ENCODE measurements around the gene CHAF1A.

CHAF1A gene

GRCh38 chr19:4432918-4433506 lies 30.6 kb downstream of the CHAF1A start:
- no peak for DNase-seq (ENCODE audit: extremely low read depth in 1 of 2, low read depth in 1 of 2)

GRCh38 chr19:4434391-4434790 lies 32.0 kb downstream of the CHAF1A start:
- DNase-seq (ENCODE audit: extremely low read depth in 1 of 2, low read depth in 1 of 2) = no peak

DNA sequence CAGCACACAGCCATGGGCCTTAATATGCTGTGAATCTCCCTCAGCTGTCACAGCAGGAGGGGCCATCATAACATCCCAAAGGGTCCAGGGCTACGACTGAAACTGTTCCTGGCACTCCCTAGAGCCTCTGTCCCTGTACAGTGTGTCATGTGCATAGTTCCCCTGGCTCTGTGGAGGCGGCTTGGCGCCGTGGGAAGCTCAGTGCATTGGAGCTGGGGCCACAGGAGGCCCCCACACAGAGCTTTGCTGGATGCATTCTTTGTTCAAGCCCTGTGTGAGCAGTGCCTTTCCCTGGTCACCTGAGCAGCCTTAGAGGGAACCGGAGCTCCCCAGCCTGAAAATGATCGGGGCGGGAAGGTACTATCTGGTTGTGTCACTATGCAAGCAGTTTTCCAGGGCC lies 33.8 kb downstream of the CHAF1A start:
- DNase-seq (ENCODE audit: extremely low read depth in 1 of 2, low read depth in 1 of 2) = no peak

GRCh38 chr19:4437103-4437502 lies 34.7 kb downstream of the CHAF1A start:
- no peak for DNase-seq (ENCODE audit: extremely low read depth in 1 of 2, low read depth in 1 of 2)

DNA sequence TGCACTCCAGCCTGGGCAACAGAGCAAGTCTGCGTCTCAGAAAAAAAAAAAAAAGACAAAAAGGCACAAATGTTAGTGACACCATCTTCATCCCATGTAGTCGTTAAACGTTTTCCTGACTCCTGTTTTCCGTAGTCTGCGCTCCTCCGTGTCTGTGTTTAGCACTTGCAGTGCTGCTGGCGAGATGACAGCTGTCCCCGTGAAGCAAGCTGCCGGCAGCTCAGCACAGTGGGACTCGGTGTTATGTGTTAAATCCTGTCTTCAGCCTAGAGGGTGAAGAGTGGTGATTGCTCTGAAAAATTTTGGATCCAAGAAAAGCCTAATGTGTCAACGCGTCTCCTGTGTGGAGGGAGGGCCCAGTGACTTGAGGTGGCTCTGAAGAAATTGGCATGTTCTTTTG lies 36.8 kb downstream of the CHAF1A start:
- DNase-seq (ENCODE audit: extremely low read depth in 1 of 2, low read depth in 1 of 2) = no peak

- DNase-seq (ENCODE audit: extremely low read depth in 1 of 2, low read depth in 1 of 2) = no peak
Observed at GRCh38 chr19:4441994-4442818, 39.8 kb downstream of the CHAF1A start.

DNA sequence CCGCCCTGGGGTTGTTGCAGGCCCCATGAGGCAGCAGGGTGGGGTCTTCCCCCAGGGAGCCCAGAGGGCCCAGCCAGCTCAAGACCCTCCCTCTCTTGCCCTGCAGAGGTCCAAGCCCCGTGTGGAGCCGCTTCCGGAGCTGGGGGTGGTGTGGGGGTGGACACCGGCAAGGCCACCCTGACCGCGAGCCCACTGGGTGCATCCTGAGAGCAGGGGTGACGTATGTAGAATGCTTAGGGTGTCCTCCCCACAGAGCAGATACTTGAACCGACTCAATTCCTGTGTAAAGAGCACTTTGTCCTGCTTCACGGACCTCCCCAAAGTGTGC lies 40.3 kb downstream of the CHAF1A start:
- DNase-seq (ENCODE audit: extremely low read depth in 1 of 2, low read depth in 1 of 2) = no peak

DNA sequence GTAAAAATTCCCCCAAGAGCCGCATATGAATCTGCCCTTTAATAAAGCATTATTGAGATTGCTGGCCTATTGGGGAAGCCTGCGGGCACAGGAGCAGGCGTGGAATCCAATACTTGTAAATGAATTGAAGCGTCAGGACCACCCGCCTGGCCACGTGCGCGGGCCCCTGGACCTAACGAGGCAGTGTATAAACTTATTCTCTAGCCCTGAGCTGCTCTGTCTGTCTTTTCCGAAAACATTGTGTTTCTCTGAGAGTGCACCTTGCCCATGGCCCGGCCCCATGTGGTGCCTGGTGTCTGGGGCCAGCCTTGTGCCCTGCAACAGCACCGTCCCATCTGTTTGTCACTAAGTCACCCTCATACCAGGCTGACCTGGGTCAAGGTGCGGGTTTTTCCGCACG lies 40.7 kb downstream of the CHAF1A start:
- DNase-seq (ENCODE audit: extremely low read depth in 1 of 2, low read depth in 1 of 2) = no peak

GRCh38 chr19:4443966-4444764 lies 41.7 kb downstream of the CHAF1A start:
- DNase-seq (ENCODE audit: extremely low read depth in 1 of 2, low read depth in 1 of 2) = no peak

DNA sequence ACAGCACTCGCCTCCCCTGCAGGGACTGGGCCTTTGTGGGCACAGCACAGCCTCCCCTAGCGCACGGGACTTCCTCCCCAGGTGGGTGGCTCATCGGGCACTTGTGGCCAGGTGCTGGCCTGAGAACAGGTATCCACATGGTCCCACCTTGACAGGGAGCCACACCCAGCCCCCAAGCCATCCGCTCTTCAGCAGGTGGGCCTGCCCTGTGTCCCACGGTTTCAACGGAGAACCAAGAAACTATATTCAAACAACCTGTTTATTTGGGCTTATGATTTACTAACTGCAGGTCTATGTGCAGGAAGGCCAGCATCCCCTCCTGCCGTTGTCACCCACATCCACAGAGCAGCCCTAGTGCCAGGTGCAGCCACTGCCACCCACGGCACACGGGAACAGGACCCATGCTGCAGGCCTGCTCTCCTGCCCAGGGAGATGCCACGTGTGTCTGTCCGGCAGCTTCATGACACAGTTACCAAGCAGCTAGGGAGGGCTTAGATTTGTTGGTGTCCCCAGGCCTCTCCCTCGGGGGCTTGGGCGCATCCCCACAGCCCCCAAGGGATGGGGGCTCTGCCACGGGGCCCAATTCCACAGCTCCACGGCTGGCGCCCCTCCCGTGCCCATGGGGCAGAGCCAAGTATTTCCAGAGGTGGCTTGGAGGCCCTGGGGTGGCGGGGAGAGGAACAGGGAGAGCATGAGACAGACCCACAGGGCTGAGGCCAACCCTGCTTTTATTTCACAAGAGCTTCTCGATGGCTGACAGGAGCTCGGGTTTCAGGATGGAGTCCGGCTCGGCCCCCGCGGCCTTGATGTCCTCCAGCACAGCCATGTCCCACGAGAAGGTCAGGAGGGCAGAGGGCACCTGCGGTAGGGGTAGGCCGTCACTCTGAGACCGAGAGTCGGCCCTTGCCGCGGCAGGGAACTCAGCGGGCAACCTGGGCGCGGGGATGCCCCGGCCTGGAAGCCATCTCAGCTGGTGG lies 42.6 kb downstream of the CHAF1A start:
- no peak for DNase-seq (ENCODE audit: extremely low read depth in 1 of 2, low read depth in 1 of 2)

GRCh38 chr19:4445963-4446703 lies 43.7 kb downstream of the CHAF1A start:
- DNase-seq (ENCODE audit: extremely low read depth in 1 of 2, low read depth in 1 of 2) = no peak

DNA sequence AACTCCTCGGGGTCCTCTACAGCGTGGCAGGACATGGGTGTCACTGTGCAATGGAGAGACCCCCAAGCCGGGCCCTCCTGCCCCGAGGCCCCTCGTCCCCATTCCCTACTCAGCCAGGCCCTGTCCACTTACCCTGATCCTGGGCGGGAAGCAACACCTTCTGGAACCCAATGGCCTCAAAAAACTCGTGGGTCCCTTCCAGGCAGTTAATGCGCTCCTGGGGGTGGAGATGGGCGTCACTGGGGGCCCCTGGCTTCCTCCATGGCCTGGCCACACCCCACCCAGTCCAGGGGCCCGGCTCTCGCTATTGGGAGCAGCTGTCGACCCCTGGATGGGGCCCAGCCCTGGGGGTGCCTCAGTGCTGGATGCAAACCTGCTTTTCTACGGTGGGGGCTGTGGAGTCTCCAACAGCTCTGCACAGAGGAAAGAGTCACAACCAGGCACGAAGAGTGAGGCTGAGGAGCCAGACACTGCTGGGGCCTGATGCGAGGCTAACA lies 44.3 kb downstream of the CHAF1A start:
- DNase-seq (ENCODE audit: extremely low read depth in 1 of 2, low read depth in 1 of 2) = no peak

GRCh38 chr19:4447327-4448146 lies 45.1 kb downstream of the CHAF1A start:
- no peak for DNase-seq (ENCODE audit: extremely low read depth in 1 of 2, low read depth in 1 of 2)

DNA sequence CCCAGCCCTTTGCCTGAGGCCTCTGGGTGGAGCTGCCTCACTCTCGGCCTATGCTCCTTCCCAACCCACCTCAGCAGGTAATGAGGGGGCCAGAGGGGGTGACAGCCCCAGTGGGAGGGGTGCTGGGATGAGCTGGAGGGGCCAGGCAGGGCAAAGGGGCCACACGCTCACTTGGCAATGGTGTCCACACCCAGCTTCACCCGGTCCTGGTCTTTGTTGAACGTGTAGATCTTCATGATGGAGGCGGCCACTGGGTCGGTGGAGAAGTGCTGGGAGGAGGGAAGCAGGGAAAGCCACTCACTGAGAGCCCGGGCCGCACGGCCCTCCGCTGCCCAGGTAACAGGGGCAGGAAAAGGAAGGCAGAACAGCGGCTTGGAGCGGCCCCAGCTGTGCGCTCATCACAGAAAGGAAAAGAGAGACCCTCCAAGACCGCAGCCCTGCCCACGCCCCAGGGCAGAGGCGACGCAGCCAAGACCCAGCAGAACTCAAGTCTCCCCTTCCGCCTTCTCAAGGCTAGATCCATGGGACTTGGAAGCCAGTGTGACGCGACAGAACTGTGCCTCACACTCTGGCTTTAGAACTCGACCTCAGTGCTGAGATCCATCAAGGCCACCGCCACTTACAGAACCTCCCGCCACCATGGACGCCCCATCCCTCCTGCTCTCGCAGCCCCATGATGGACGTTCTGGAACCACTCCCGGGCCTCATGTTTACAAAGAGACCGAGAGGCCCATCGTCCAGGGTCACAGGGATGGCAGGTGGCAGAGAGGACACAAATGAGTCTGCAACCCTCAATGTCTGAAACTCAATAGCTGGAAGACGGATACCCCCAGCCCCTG lies 45.9 kb downstream of the CHAF1A start:
- no peak for DNase-seq (ENCODE audit: extremely low read depth in 1 of 2, low read depth in 1 of 2)

DNA sequence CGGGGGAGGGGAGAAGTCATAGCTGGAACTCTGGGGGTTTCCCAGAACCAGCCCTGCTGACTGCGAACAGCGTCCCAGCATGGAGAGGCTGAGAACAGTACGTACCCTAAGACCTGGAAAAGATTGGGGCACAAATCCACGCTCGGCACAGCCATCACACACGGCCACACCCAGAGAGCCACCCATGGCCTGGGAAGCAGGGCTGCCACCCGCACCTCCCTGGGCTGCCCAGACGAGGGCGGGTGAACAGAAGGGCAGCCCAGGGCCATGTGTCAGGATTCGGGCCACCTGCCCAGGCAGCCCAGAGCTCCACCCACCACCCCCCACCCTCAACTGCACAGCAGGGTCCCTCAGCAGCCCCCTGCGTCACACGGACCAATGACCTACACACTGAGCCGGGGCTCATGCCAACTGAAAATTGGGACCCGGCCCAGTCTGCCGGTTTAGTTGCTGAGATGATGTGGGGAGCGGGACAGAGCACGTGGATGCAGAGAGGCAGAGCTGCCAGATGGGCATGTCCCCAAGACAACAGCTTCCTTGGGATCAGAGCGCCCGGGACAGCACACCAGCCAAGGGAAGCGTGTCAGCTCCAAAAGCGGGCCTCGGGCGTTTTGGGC lies 46.7 kb downstream of the CHAF1A start:
- DNase-seq (ENCODE audit: extremely low read depth in 1 of 2, low read depth in 1 of 2) = no peak

- no peak for DNase-seq (ENCODE audit: extremely low read depth in 1 of 2, low read depth in 1 of 2)
Observed at GRCh38 chr19:4449639-4450028, 47.2 kb downstream of the CHAF1A start.

- DNase-seq (ENCODE audit: extremely low read depth in 1 of 2, low read depth in 1 of 2) = no peak
Observed at GRCh38 chr19:4452230-4452990, 50.0 kb downstream of the CHAF1A start.

Measured in activated CD8-positive, alpha-beta memory T cell treated with anti-CD3 and anti-CD28 coated beads for 1 hour (primary cell).